Measurements from ENCODE around the gene TOR2A. TPM values are rescaled to one million over a fixed set of nuclear protein-coding genes. Genes with fewer than 3 reads are reported as not detected.

The TOR2A gene
- total and polyA plus RNA-seq, 2 donors (not counting 3 experiments of a cell fraction or from before 2014, with no cell fraction given): 19.3 to 23.9 TPM

- H3K27ac ChIP-seq (ENCODE audit: insufficient read depth, low read depth, low read length): no peak overlapping the region
- no peaks in the 10 kb centered on the region for H3K9me1 ChIP-seq (replicated peaks; ENCODE audit: control insufficient read depth, extremely low read depth, insufficient read depth, low read length)
- dilution Hi-C loops (cut with MboI; ENCODE audit: extremely low pct_ligation_motif_present, low sequenced_read_pairs) (no loop called here), intact Hi-C loops (cut with micrococcal nuclease) (no loop called here)
- no peaks in the 10 kb centered on the region for H4K20me1 ChIP-seq (replicated peaks; ENCODE audit: control insufficient read depth, extremely low read depth, insufficient read depth, low read length)
- ChIA-PET POLR2A (interaction anchor here (1.3 kb wide), 1 partner anchor 29 kb away, joined by 4 read pairs; no protein-coding TSS in a partner anchor), CTCF (interaction anchor here (0.6 to 2.0 kb wide), 3 partner anchors 43 to 181 kb away, joined by 3 to 8 read pairs (median 4); no protein-coding TSS in a partner anchor)
- no peak overlapping the region for H3K9ac ChIP-seq (replicated peaks; ENCODE audit: extremely low read depth, insufficient read depth, low read length)
- FAIRE-seq (peak; percentile 12), DNase-seq (ENCODE audit: low read depth, low spot score) (no peak)
- H3K4me1 ChIP-seq (ENCODE audit: control insufficient read depth, extremely low read depth, insufficient read depth, low read length): no peaks in the 10 kb centered on the region
- H2AFZ ChIP-seq (ENCODE audit: low read depth, low read length): no peak overlapping the region
- TF ChIP-seq, protein P1, sequence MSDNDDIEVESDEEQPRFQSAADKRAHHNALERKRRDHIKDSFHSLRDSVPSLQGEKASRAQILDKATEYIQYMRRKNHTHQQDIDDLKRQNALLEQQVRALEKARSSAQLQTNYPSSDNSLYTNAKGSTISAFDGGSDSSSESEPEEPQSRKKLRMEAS (IDR thresholded peaks at IDR 0.05; ENCODE audit: insufficient read depth, insufficient read length): no peak
- TF ChIP-seq POLR2AphosphoS5 (IDR thresholded peaks at IDR 0.05; ENCODE audit: insufficient read depth, low read depth, low read length): no peak
- TF ChIP-seq, protein P2, sequence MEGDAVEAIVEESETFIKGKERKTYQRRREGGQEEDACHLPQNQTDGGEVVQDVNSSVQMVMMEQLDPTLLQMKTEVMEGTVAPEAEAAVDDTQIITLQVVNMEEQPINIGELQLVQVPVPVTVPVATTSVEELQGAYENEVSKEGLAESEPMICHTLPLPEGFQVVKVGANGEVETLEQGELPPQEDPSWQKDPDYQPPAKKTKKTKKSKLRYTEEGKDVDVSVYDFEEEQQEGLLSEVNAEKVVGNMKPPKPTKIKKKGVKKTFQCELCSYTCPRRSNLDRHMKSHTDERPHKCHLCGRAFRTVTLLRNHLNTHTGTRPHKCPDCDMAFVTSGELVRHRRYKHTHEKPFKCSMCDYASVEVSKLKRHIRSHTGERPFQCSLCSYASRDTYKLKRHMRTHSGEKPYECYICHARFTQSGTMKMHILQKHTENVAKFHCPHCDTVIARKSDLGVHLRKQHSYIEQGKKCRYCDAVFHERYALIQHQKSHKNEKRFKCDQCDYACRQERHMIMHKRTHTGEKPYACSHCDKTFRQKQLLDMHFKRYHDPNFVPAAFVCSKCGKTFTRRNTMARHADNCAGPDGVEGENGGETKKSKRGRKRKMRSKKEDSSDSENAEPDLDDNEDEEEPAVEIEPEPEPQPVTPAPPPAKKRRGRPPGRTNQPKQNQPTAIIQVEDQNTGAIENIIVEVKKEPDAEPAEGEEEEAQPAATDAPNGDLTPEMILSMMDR (IDR thresholded peaks at IDR 0.05; ENCODE audit: extremely low read depth in 1 of 2, insufficient read depth in 1 of 2, low read depth in 1 of 2, low read length in 2 of 2): no peak
- no peak for TF ChIP-seq MYC (IDR thresholded peaks at IDR 0.05; ENCODE audit: low read depth, low read length)
- no peak for TF ChIP-seq EZH2 (IDR thresholded peaks at IDR 0.05; ENCODE audit: borderline replicate concordance, low read depth, low read length, severe bottlenecking)
- TF ChIP-seq JUN (IDR thresholded peaks at IDR 0.05; ENCODE audit: borderline replicate concordance, insufficient read depth, insufficient read length, low read depth): no peak
- no peak for TF ChIP-seq FOS (IDR thresholded peaks at IDR 0.05; ENCODE audit: borderline replicate concordance, insufficient read depth, low read length)
- no peak for TF ChIP-seq POLR2A (IDR thresholded peaks at IDR 0.05; ENCODE audit: low read depth, low read length)
- no peak for TF ChIP-seq GATA2 (IDR thresholded peaks at IDR 0.05; ENCODE audit: insufficient read depth, insufficient read length, low read depth, low read length)
- no peaks in the 10 kb centered on the region for H3K79me2 ChIP-seq (ENCODE audit: control insufficient read depth, insufficient read depth, low read length)
- no peaks in the 10 kb centered on the region for H3K9me3 ChIP-seq (replicated peaks; ENCODE audit: control insufficient read depth, insufficient read depth, low read length)
- no peaks in the 10 kb centered on the region for H3K27me3 ChIP-seq (ENCODE audit: control insufficient read depth in 2 of 2, insufficient read depth in 2 of 2, low read length in 2 of 2)
- H3K4me3 ChIP-seq (replicated peaks in 1 of 3; ENCODE audit: insufficient read depth in 1 of 3, low read depth in 1 of 3, low read length in 3 of 3): no peak overlapping the region
- peaks cover 36 to 55% of the 10 kb centered on the region in 2 experiments for H3K36me3 ChIP-seq (ENCODE audit: control insufficient read depth in 2 of 2, extremely low read depth in 1 of 2, insufficient read depth in 2 of 2, low read length in 2 of 2)
- H3K4me2 ChIP-seq (ENCODE audit: insufficient read depth, low read length): no peak overlapping the region
- BruUV-seq (replicated peaks): no TSS peak
Observed at GRCh38 chr9:127741831-127742434, 6.8 kb upstream of the TOR2A start.

Measured in endothelial cell of umbilical vein (primary cell).